ENCODE measurements around the gene PARVB.

PARVB gene

DNA sequence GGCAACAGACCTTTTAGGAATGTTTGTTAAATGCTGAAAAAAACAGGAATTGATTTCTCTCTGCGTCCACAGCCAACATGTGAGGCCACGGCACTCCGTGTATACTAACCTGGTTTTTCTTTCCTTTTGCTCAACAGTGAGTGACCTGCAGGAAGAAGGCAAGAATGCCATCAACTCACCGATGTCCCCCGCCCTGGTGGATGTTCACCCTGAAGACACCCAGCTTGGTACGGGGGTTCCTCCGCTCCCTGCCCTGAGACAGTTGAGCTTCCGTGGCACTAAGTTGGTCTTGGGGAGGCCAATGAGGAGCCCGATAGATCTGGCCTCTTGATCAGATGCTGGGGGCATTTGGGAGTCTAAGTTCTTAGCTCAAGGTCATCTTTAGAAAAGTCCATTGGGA, 69.7 kb downstream of the PARVB start:
- Mint-ChIP-seq H3K27ac (no peak overlapping the region), H3K27me3 (ENCODE audit: low read depth, poor library complexity) (peaks cover 5% of the 10 kb centered on the region), H3K9me3 (no peaks in the 10 kb centered on the region), H3K36me3 (ENCODE audit: low read depth) (peaks cover 4% of the 10 kb centered on the region), H3K4me1 (peaks cover 23% of the 10 kb centered on the region), H3K4me3 (no peak overlapping the region)
- DNase-seq = no peak
- TF ChIP-seq CTCF (IDR thresholded peaks at IDR 0.05) = no peak

DNA sequence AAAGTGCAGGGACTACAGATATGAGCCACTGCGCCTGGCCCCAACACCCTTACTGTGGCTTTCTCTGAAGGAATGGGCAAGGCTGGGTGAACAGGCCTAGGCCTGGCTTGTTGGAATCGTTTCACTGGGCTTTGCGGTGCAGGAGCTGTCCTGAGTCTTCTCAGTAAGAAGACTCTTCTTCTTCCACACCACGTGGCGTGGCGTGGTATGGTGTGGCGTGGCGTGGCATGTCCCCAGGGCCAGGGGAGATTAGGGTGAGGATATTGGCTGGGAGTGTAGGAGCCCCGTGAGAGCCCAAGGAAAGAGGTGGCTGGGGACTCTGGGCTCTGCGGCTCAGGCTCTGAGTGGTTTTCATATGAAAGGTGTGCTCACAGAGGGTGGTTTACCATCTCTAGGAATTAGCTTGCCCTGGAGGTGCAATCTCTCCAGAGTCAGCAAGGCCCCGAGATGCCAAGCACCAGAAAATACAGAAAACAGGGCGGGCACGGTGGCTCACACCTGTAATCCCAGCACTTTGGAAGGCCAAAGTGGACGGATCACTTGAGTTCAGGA, 70.7 kb downstream of the PARVB start:
- Mint-ChIP-seq H3K4me1 (peaks cover 17% of the 10 kb centered on the region), H3K4me3 (no peak overlapping the region), H3K27me3 (ENCODE audit: low read depth, poor library complexity) (peaks cover 5% of the 10 kb centered on the region), H3K36me3 (ENCODE audit: low read depth) (peaks cover 4% of the 10 kb centered on the region), H3K27ac (no peak overlapping the region), H3K9me3 (no peaks in the 10 kb centered on the region)
- no peak for DNase-seq
- no peak for TF ChIP-seq CTCF (IDR thresholded peaks at IDR 0.05)

GRCh38 chr22:44096736-44097135, 72.6 kb downstream of the PARVB start:
- Mint-ChIP-seq H3K27me3 (ENCODE audit: low read depth, poor library complexity) (peaks cover 4% of the 10 kb centered on the region), H3K9me3 (peaks cover under 1% of the 10 kb centered on the region), H3K27ac (no peak overlapping the region), H3K4me1 (peaks cover 5% of the 10 kb centered on the region), H3K36me3 (ENCODE audit: low read depth) (peaks cover 4% of the 10 kb centered on the region), H3K4me3 (no peak overlapping the region)
- TF ChIP-seq CTCF (IDR thresholded peaks at IDR 0.05) = no peak
- DNase-seq = no peak

DNA sequence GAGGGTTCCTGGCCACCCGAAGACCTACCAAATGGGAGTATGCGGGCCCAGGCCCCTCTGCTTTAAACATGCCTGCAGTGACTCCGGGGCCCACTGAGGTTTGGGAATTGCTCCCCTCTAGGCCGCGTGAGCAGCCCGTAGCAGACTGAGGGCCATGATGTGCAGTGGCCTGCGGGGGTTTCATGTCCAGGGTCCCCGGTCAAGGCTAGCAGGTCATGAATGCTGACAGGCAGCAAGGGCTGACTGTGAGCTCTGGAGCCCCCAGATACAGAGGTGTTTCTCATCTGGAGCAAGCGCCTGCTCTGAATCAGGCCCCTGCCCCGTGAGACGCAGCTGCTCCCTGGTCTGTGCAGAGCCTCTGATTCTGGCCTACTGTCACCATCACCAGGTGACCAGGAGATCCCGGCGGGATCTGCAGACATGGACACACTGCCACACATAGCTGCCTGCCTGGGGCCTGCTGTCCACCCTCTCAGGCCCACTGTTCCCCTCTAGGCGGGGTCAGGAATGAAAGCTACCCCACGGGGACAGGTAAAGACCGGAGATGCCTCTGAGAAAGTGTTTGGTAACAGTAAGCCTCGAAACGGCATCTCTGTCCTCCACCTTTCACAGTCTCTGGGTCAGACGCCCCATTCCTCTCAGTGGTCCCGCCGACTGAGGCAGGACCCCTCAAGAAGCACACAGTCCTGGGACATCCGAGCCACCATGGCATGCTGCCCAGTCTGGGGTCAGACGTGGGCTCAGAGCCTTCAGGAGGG, 73.3 kb downstream of the PARVB start:
- DNase-seq = no peak
- TF ChIP-seq CTCF (IDR thresholded peaks at IDR 0.05) = no peak
- Mint-ChIP-seq H3K36me3 (ENCODE audit: low read depth) (peaks cover 11% of the 10 kb centered on the region), H3K27me3 (ENCODE audit: low read depth, poor library complexity) (peaks cover 5% of the 10 kb centered on the region), H3K4me1 (peaks cover 5% of the 10 kb centered on the region), H3K27ac (no peak overlapping the region), H3K9me3 (peaks cover 7% of the 10 kb centered on the region), H3K4me3 (no peak overlapping the region)

- H3K27ac Mint-ChIP-seq = no peak overlapping the region
- peaks cover 12% of the 10 kb centered on the region for H3K9me3 Mint-ChIP-seq
- H3K4me1 Mint-ChIP-seq = peaks cover 5% of the 10 kb centered on the region
- no peak overlapping the region for H3K4me3 Mint-ChIP-seq
- H3K27me3 Mint-ChIP-seq (ENCODE audit: low read depth, poor library complexity) = peaks cover 7% of the 10 kb centered on the region
- peaks cover 19% of the 10 kb centered on the region for H3K36me3 Mint-ChIP-seq (ENCODE audit: low read depth)
- TF ChIP-seq CTCF (IDR thresholded peaks at IDR 0.05) = no peak
- DNase-seq = no peak
These were observed 74.1 kb downstream of the PARVB start for GRCh38 chr22:44098021-44098739.
